GM10248 (cell line): ENCODE results near the gene C1QA.

Source experiments
- CTCF ChIA-PET: fragments of 300-600 bp; sonication (Branson Sonifier 250); formaldehyde crosslinking; extraction: SDS; loops from one replicate; lab custom pipeline; 2021; ENCODE audit warnings: antibody characterized with exemption; lab: Yijun Ruan, JAX
- POLR2A ChIA-PET: fragments of 350-650 bp; sonication (Branson Sonifier 250); formaldehyde crosslinking; extraction: SDS; loops from one replicate; lab custom pipeline; 2020; ENCODE audit warnings: antibody characterized with exemption; lab: Yijun Ruan, JAX
- DNase-seq: peaks from one replicate; pipeline ENCODE4 v3.0.0; 2012; ENCODE audit errors: extremely low spot score
- TF ChIP-seq, protein P1 (sequence below): IDR thresholded peaks from 2 replicates; pipeline ENCODE4 v1.5.1; 2012; ENCODE audit warnings: mild to moderate bottlenecking, low read depth; ENCODE audit errors: extremely low read depth, missing control alignments, control extremely low read depth

The C1QA gene

DNA sequence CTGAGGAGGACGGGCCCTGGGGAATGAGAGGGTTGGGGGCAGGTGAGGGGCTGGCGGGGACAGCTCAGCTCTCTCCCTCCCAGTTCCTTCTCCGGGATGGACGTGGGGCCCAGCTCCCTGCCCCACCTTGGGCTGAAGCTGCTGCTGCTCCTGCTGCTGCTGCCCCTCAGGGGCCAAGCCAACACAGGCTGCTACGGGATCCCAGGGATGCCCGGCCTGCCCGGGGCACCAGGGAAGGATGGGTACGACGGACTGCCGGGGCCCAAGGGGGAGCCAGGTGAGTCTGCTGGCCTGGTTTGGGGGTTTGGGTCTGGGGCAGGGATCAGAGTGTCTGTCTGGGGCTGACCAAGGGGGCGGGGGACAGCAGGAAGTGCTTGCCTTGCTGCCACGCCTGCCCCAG lies 7.5 kb downstream of the C1QA start:
- CTCF ChIA-PET = interaction anchor here (1.4 kb wide), 1 partner anchor 227 kb away, joined by 4 read pairs; no protein-coding TSS in a partner anchor
- no peak for DNase-seq
- TF ChIP-seq, protein P1, sequence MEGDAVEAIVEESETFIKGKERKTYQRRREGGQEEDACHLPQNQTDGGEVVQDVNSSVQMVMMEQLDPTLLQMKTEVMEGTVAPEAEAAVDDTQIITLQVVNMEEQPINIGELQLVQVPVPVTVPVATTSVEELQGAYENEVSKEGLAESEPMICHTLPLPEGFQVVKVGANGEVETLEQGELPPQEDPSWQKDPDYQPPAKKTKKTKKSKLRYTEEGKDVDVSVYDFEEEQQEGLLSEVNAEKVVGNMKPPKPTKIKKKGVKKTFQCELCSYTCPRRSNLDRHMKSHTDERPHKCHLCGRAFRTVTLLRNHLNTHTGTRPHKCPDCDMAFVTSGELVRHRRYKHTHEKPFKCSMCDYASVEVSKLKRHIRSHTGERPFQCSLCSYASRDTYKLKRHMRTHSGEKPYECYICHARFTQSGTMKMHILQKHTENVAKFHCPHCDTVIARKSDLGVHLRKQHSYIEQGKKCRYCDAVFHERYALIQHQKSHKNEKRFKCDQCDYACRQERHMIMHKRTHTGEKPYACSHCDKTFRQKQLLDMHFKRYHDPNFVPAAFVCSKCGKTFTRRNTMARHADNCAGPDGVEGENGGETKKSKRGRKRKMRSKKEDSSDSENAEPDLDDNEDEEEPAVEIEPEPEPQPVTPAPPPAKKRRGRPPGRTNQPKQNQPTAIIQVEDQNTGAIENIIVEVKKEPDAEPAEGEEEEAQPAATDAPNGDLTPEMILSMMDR = no peak
- POLR2A ChIA-PET = no interaction called here

DNA sequence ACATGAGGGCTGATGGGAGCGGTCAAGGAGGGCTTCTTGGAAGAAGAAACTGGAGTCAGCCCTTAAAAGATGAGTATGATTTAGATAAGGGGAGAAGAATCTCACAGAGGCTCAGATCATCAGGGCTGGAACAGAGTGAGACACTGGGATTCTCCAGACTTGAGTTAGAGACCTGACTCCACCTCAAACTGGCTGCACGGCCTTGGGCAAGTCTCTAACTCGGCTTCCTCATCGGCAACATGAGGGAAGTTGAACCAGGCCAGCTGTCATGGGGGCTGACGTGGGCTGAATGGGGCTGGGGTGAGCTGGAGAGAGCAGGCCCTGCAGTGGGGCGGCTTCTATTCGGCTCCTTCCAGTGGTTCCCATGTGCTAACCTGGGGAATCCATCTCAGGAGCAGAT lies 9.5 kb downstream of the C1QA start:
- no peak for DNase-seq
- TF ChIP-seq, protein P1 = no peak
- ChIA-PET POLR2A (no interaction called here), CTCF (interaction anchor here (1.3 to 1.4 kb wide), 2 partner anchors 26 to 225 kb away, joined by 3 to 6 read pairs; no protein-coding TSS in a partner anchor)

DNA sequence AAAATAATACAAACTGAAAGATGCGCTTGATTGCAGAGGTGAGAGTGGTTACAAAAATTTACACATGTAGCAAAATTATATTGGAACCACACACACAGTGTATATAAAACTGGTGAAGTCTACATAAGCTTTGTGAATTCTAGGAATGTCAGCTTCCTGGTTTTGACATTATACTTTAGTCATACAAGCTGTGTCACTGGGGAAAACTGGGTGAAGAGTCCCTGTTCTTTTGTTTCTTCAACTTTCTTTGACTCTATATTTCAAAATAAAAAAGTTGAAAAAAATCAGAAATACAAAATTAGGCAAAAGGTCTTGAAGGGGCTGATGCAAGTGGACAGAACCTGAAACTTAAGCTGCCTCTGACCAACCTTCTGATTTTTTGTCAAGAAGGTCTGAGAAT lies 10.0 kb downstream of the C1QA start:
- no peak for DNase-seq
- ChIA-PET CTCF (interaction anchor here (1.3 kb wide), 1 partner anchor 226 kb away, joined by 6 read pairs; no protein-coding TSS in a partner anchor), POLR2A (no interaction called here)
- TF ChIP-seq, protein P1 = no peak

DNA sequence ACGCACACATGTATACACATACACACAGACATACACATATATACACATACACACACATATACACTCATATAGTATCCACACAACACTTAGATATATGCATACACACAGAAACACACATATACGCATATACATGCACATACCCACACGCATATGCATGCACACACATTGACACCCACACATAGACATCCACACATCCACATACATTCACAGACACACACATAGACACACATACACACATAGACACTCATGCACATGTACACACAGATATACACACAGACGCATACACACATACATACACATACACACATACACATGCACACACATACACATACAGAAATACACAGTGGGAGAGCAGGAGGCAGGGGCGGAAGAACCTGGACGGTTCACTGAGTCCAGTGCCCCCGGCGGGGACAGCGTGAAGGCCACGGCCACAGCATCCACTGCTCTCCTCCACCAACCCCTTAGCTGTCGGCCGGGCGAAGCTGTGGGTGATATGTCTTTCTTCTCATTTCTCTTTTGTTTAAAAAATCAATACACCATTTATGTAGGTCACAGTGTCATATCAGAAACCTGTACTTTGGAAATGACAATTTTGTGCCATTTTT lies 13.8 kb downstream of the C1QA start:
- DNase-seq = no peak
- ChIA-PET POLR2A (no interaction called here), CTCF (no interaction called here)
- TF ChIP-seq, protein P1 = no peak

DNA sequence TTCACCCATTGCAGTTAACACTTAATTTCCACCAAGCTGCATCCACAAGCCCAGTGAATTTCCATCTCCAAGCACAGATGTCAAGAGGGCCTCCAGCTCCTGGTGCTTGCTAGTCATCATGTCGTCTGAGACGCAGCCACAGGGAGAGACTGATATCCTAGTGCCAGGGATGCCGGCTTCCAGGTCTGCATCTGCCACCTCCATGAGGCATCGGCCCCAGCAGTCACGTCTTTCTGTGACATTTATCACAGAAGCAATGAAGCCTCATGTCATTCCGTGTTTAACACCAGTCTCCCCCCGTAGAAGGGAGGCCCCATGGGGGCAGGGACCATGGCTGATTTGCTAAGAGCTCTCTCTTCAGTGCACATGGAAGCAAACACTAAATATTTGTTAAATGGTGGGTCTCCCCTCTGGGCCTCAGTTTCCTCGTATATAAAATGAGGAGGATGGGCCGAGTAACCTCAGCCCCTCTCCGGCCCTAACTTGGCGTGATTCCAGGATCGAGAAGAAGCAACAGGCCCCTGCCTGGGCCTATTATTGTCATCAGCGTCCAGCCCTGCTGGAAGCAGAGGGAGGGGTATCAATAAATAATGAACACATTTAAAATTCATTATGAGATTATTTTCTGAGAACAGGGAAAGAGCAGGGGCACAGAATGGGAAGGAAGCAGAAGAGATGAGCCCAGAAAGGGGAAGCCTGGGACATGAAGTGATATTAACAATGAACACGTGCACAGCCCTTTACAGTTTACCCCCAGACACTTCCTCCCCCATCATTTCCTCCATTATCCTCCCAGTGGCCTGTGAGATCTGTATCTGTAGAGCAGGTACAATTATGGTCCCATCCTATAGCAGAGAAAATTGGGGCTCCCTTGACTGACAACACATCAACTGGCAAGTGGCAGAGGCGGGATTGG lies 15.8 kb downstream of the C1QA start:
- TF ChIP-seq, protein P1 = no peak
- no peak for DNase-seq
- ChIA-PET CTCF (interaction anchor here (1.0 to 1.7 kb wide), 2 partner anchors 10 to 16 kb away, joined by 3 read pairs; partner anchors contain the start of gene C1QA), POLR2A (no interaction called here)

DNA sequence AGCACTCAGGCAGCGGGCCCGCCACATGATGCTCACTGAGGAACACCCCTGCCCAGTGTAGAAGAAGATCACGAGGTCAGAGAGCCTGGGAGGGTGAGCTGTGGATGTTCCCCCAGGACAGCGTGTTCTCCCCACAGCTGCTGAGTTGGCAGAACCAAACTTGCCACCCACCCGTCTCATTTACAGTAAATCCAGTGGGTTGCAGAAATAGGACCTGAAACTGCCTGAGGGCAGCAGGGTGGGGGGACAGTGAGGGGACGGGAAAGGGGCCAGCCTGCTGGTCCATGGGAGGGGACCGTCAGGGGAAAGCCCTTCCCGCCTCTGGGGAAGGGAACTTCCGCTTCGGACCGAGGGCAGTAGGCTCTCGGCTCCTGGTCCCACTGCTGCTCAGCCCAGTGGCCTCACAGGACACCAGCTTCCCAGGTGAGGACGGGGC lies 16.5 kb downstream of the C1QA start, which contains the start of gene C1QB:
Gene C1QB, plus strand, starts transcription at position 356 of the 436 bp plus-strand sequence. CDS start 6,227 bp downstream, outside the sequence.
- ChIA-PET CTCF (interaction anchor here (1.2 to 1.7 kb wide), 3 partner anchors 10 to 17 kb away, joined by 3 to 4 read pairs (median 3); partner anchors contain the start of gene C1QA), POLR2A (no interaction called here)
- DNase-seq = no peak
- TF ChIP-seq, protein P1 = no peak
